Activated naive CD4-positive, alpha-beta T cell treated with Interleukin-2 at 50 U/mL for 16 hours (primary cell): ENCODE measurements around the gene PACC1.
"Not testable (repeated sequence)": the region's sequence is repeated elsewhere in the genome, so short reads cannot be mapped to it uniquely, and the experiment has no call there.

Experiments used
- DNase-seq: peaks from one replicate; pipeline ENCODE4 v3.0.0-alpha.2; 2020

The PACC1 gene

DNA sequence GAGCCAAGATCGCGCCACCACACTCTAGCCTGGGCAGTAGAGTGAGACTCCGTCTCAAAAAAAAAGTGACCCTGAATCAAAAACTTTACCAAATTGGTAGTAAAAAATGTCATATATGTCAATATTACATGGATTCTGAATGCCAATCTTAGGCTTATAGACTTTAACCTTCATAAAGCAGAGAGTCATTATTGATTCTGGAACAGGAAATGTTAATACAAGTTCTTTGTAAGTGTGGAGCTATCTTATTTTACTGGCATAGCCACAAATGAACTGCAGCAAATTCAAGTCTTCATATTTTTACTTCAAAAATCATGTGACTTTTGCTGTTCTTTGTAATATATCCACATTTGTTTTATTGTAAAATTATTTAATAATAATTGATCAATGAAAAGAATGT lies 88.1 kb downstream of the PACC1 start:
- DNase-seq, result no peak

DNA sequence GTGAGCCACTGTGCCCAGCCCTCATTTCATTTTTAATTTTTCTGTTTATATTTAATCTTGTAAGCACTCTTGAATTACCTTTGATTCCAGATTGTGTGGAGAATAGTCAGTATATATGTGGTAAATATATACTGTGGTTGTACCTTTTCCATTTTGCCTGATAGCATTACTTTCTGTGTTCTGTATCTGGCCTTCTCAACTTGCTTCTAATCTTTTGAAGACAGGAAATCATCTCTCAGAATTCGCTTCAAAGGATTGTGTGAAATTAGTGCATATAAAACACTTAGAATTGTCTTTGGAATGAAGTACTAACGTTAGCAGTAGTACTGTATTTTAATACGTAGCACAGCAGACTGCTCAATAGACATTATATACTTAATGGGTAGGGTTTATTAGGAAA lies 91.6 kb downstream of the PACC1 start:
- DNase-seq, result no peak

GRCh38 chr1:212321031-212321430 lies 93.7 kb downstream of the PACC1 start:
- DNase-seq, result not testable (repeated sequence)

DNA sequence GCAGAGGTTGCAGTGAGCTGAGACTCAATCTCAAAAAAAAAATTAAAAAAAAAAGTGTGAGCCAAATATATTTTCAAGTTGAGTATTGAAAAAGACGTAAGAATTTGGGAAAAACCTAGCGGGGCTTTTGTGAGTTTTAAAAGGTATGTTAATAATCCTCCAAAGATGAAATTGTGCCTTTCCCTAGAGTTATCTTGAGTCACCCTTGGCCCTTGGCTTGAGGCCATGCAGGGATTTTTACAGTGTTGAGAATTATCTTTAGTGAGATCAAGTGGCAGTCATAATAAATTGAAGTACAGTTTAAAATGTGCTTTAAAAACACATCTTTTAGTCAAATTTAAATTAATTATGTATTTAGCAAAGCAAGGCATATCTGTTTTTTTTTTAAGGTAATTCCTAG lies 96.8 kb downstream of the PACC1 start:
- DNase-seq, result no peak

- no peak for DNase-seq
Observed at GRCh38 chr1:212315907-212316306, 98.8 kb downstream of the PACC1 start.

DNA sequence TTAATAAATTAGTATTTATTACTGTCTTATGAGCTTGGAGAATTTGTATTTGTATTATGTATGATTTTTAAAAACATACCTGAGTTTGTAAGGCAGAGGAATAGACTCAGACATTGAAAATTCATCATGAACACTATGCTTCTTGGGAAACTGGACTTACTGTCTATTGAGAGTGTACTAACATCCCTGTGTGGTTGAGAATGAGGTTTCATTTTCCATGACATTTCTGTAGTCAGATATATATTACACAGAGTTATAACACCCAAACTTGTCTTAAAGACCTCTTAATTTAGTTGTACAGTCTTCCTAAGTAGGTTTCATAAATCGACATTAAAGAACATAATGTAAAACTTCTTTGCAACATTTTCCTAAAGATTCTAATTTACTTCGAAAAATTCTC lies 99.5 kb downstream of the PACC1 start:
- no peak for DNase-seq
